Prostate gland (tissue), 2 donors: ENCODE results near the gene RFX2.

Experiments
- CTCF ChIP-seq, 4 experiments: fragments of 200-600 bp in 2 of 4; fragments of 450-650 bp in 2 of 4; sonication (generic) in 2 of 4; IDR thresholded peaks; 1 replicate in 3 of 4; 2 replicates in 1 of 4; pipeline ENCODE4 v1.5.1; 2016 to 2019; ENCODE audit warnings: antibody characterized with exemption in 4 of 4, mild to moderate bottlenecking in 2 of 4, moderate library complexity in 2 of 4
- POLR2AphosphoS5 ChIP-seq: sonication (generic); formaldehyde crosslinking; IDR thresholded peaks from one replicate; pipeline ENCODE4 v1.6.1; 2017; ENCODE audit warnings: antibody characterized with exemption

GRCh38 chr19:6113616-6114188 lies 3.4 kb upstream of the RFX2 start:
- TF ChIP-seq CTCF (IDR thresholded peaks at IDR 0.05) (no peak), POLR2AphosphoS5 (no peak)
